Measurements from ENCODE around the gene FAM83C. TPM values are rescaled to one million over a fixed set of nuclear protein-coding genes. Genes with fewer than 3 reads are reported as not detected.
"Not testable (repeated sequence)": the region's sequence is repeated elsewhere in the genome, so short reads cannot be mapped to it uniquely, and the experiment has no call there.

Gene FAM83C
- total RNA-seq, 1 experiment from 2014 or later = not detected

GRCh38 chr20:35269055-35269781 lies 23.0 kb downstream of the FAM83C start:
- Histone ChIP-seq H3K27me3 (no peaks in the 10 kb centered on the region), H3K36me3 (peaks cover 17% of the 10 kb centered on the region), H3K9me3 (no peaks in the 10 kb centered on the region), H3K4me3 (no peak overlapping the region)
- DNase-seq = peak; percentile 64

- no peak for DNase-seq
- peaks cover 10% of the 10 kb centered on the region for H3K36me3 ChIP-seq
- H3K27me3 ChIP-seq = no peaks in the 10 kb centered on the region
- no peaks in the 10 kb centered on the region for H3K9me3 ChIP-seq
- H3K4me3 ChIP-seq = no peak overlapping the region
These were observed 25.1 kb downstream of the FAM83C start for GRCh38 chr20:35267092-35267491.

- DNase-seq = peak; percentile 52
- no peaks in the 10 kb centered on the region for H3K9me3 ChIP-seq
- H3K27me3 ChIP-seq = no peaks in the 10 kb centered on the region
- no peak overlapping the region for H3K4me3 ChIP-seq
- peaks cover 3% of the 10 kb centered on the region for H3K36me3 ChIP-seq
These were observed 27.5 kb downstream of the FAM83C start for GRCh38 chr20:35264755-35265154.

GRCh38 chr20:35263532-35264341 lies 28.5 kb downstream of the FAM83C start:
- Histone ChIP-seq H3K9me3 (no peaks in the 10 kb centered on the region), H3K4me3 (no peak overlapping the region), H3K27me3 (no peaks in the 10 kb centered on the region), H3K36me3 (no peaks in the 10 kb centered on the region; the same call in none of the 2 replicates)
- DNase-seq = peak; percentile 33

GRCh38 chr20:35262731-35263531 lies 29.3 kb downstream of the FAM83C start:
- not testable (repeated sequence) for H3K27me3 ChIP-seq, H3K9me3 ChIP-seq, H3K36me3 ChIP-seq, H3K4me3 ChIP-seq
- peak; percentile 95 for DNase-seq

GRCh38 chr20:35262321-35262720 lies 29.9 kb downstream of the FAM83C start:
- not testable (repeated sequence) for H3K27me3 ChIP-seq, H3K36me3 ChIP-seq, DNase-seq

GRCh38 chr20:35260426-35260825 lies 31.8 kb downstream of the FAM83C start:
- no peaks in the 10 kb centered on the region for H3K27me3 ChIP-seq
- no peak overlapping the region for H3K4me3 ChIP-seq

More at GRCh38 chr20:35262321-35262720, 29.9 kb downstream of the FAM83C start:
- H3K4me3 ChIP-seq, H3K9me3 ChIP-seq: not testable (repeated sequence)

GRCh38 chr20:35257175-35257909 lies 34.9 kb downstream of the FAM83C start:
- Histone ChIP-seq H3K36me3 (peaks cover 6% of the 10 kb centered on the region; the same call in 1 of the 2 replicates), H3K4me3 (no peak overlapping the region), H3K9me3 (no peaks in the 10 kb centered on the region), H3K27me3 (no peaks in the 10 kb centered on the region)
- DNase-seq = peak; percentile 49

More at GRCh38 chr20:35260426-35260825, 31.8 kb downstream of the FAM83C start:
- no peaks in the 10 kb centered on the region for H3K9me3 ChIP-seq
- H3K36me3 ChIP-seq = peaks cover 4% of the 10 kb centered on the region; the same call in 1 of the 2 replicates
- peak; percentile 88 for DNase-seq

- DNase-seq = peak; percentile 56
- no peak overlapping the region for H3K4me3 ChIP-seq
- H3K27me3 ChIP-seq = no peaks in the 10 kb centered on the region
- H3K36me3 ChIP-seq = peaks cover 6% of the 10 kb centered on the region; the same call in 1 of the 2 replicates
- no peaks in the 10 kb centered on the region for H3K9me3 ChIP-seq
These were observed 37.7 kb downstream of the FAM83C start for GRCh38 chr20:35254448-35254999.

GRCh38 chr20:35253010-35253409 lies 39.2 kb downstream of the FAM83C start:
- no peaks in the 10 kb centered on the region for H3K27me3 ChIP-seq
- no peaks in the 10 kb centered on the region for H3K9me3 ChIP-seq
- DNase-seq = no peak
- H3K4me3 ChIP-seq = no peak overlapping the region
- peaks cover 6% of the 10 kb centered on the region; the same call in 1 of the 2 replicates for H3K36me3 ChIP-seq

GRCh38 chr20:35252598-35252997 lies 39.6 kb downstream of the FAM83C start:
- H3K27me3 ChIP-seq, H3K4me3 ChIP-seq, H3K36me3 ChIP-seq, DNase-seq, H3K9me3 ChIP-seq: not testable (repeated sequence)

GRCh38 chr20:35252037-35252461 lies 40.2 kb downstream of the FAM83C start:
- Histone ChIP-seq H3K36me3 (peaks cover 6% of the 10 kb centered on the region; the same call in 1 of the 2 replicates), H3K4me3 (no peak overlapping the region), H3K27me3 (no peaks in the 10 kb centered on the region), H3K9me3 (no peaks in the 10 kb centered on the region)
- DNase-seq = no peak

GRCh38 chr20:35251613-35251940 lies 40.6 kb downstream of the FAM83C start:
- no peaks in the 10 kb centered on the region for H3K27me3 ChIP-seq
- H3K36me3 ChIP-seq = peaks cover 6% of the 10 kb centered on the region; the same call in 1 of the 2 replicates
- no peak overlapping the region for H3K4me3 ChIP-seq
- no peak for DNase-seq
- H3K9me3 ChIP-seq = no peaks in the 10 kb centered on the region

GRCh38 chr20:35248641-35249475 lies 43.4 kb downstream of the FAM83C start:
- no peaks in the 10 kb centered on the region for H3K36me3 ChIP-seq
- H3K9me3 ChIP-seq = no peaks in the 10 kb centered on the region
- no peaks in the 10 kb centered on the region for H3K27me3 ChIP-seq
- no peak for DNase-seq
- H3K4me3 ChIP-seq = no peak overlapping the region

GRCh38 chr20:35246723-35247122 lies 45.5 kb downstream of the FAM83C start:
- no peak for DNase-seq
- Histone ChIP-seq H3K27me3 (no peaks in the 10 kb centered on the region), H3K9me3 (no peaks in the 10 kb centered on the region), H3K4me3 (no peak overlapping the region), H3K36me3 (no peaks in the 10 kb centered on the region)
